Osteoblast (primary cell): ENCODE results near the gene CRLF1. TPM values are rescaled to one million over a fixed set of nuclear protein-coding genes. Genes with fewer than 3 reads are reported as not detected.
A peak's percentile ranks its signal among the peaks of the same experiment; 100 is the strongest.

Experiments used
- DNase-seq: peaks from one replicate; pipeline ENCODE4 v3.0.0; 2011; ENCODE audit warnings: low spot score, mixed read lengths; ENCODE audit not compliant: insufficient read length; ENCODE audit errors: missing footprints
- H2AFZ ChIP-seq: 2 replicates; pipeline ENCODE4 v1.6.0; 2011; ENCODE audit warnings: mild to moderate bottlenecking, low read length
- H3K27ac ChIP-seq: 2 replicates; pipeline ENCODE4 v1.5.1; 2011; ENCODE audit warnings: mild to moderate bottlenecking, low read depth, low read length, moderate library complexity
- H3K27me3 ChIP-seq: 2 replicates; pipeline ENCODE4 v1.6.0; 2012; ENCODE audit warnings: mild to moderate bottlenecking, control low read depth, inconsistent platforms, low read length, moderate library complexity; ENCODE audit not compliant: insufficient read depth
- H3K36me3 ChIP-seq: 2 replicates; pipeline ENCODE4 v1.5.1; 2011; ENCODE audit warnings: mild to moderate bottlenecking, low read length, control low read depth, moderate library complexity; ENCODE audit not compliant: insufficient read depth
- H3K4me1 ChIP-seq: 2 replicates; pipeline ENCODE4 v1.5.1; 2011; ENCODE audit warnings: mild to moderate bottlenecking, low read length, control low read depth, moderate library complexity; ENCODE audit not compliant: insufficient read depth
- H3K4me2 ChIP-seq: 2 replicates; pipeline ENCODE4 v1.6.0; 2011; ENCODE audit warnings: mild to moderate bottlenecking, low read length; ENCODE audit not compliant: insufficient read depth
- H3K4me3 ChIP-seq: fragments of 200-600 bp; sonication (generic); 3 replicates; pipeline ENCODE4 v1.5.1; 2012; ENCODE audit warnings: mild to moderate bottlenecking, low read length, inconsistent platforms; ENCODE audit not compliant: insufficient read depth
- H3K79me2 ChIP-seq: 2 replicates; pipeline ENCODE4 v1.6.0; 2012; ENCODE audit warnings: mild to moderate bottlenecking, low read length, control low read depth, inconsistent platforms; ENCODE audit not compliant: insufficient read depth
- H3K9me3 ChIP-seq: 2 replicates; pipeline ENCODE4 v1.5.1; 2011; ENCODE audit warnings: low read depth, low read length, control low read depth
- H4K20me1 ChIP-seq: 2 replicates; pipeline ENCODE4 v1.6.0; 2012; ENCODE audit warnings: mild to moderate bottlenecking, low read length, control low read depth; ENCODE audit not compliant: insufficient read depth
- CTCF ChIP-seq: IDR thresholded peaks from 2 replicates; pipeline ENCODE4 v1.5.1; 2011; ENCODE audit warnings: mild to moderate bottlenecking, low read depth, low read length, moderate library complexity; ENCODE audit errors: extremely low read depth
- total RNA-seq: library from RNA; depleted of rRNA; stranded (reverse); fragments of >200 nt; gene quantifications from 2 replicates; pipeline ENCODE4 v1.2.3, GENCODE V29; 2012

Gene CRLF1
- total RNA-seq, 1 donor = 6.9 TPM

DNA sequence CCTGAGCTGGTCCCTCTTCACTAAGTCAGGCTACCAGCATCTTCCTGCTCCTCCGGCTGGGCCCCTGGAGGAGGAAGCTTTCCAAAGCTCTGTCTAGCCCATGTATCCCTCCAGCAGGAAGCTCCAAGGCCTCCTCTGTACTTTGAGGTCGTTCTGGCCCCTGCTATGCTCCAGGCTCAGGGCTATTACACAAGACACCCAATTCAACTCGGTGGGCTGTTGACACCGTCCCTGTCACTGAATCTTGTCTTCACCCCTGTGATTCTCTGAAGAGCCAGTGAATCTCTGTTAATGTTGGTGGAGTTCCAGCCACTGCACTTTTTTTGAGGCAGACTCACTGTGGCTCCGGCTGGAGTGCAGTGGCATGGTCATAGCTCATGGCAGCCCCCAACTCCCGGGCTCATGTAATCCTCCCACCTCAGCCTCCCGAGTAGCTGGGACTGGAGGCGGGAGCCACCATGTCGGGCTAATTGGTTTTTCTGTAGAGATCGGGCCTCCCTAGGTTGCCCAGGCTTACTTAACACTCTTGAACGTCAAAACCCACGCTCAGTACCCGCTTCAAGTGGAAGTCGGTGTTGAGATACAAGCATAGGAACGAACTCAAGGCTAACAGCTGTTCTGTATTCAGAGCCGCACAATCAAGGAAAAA lies 18.5 kb downstream of the CRLF1 start:
- Histone ChIP-seq H2AFZ (peak overlapping the region; percentile 92), H3K27me3 (no peaks in the 10 kb centered on the region), H4K20me1 (peaks cover 3% of the 10 kb centered on the region), H3K79me2 (no peaks in the 10 kb centered on the region), H3K4me1 (peaks cover 16% of the 10 kb centered on the region), H3K4me2 (peak overlapping the region; percentile 98), H3K9me3 (no peaks in the 10 kb centered on the region), H3K36me3 (peaks cover 3% of the 10 kb centered on the region), H3K4me3 (peak overlapping the region; percentile 91), H3K27ac (peak overlapping the region; percentile 50)
- DNase-seq = peak; percentile 75
- no peak for TF ChIP-seq CTCF

GRCh38 chr19:18587561-18587960 lies 19.0 kb downstream of the CRLF1 start:
- Histone ChIP-seq H3K27ac (no peak overlapping the region), H3K4me1 (peaks cover 16% of the 10 kb centered on the region), H3K4me3 (no peak overlapping the region), H2AFZ (no peak overlapping the region), H4K20me1 (peaks cover 3% of the 10 kb centered on the region), H3K27me3 (no peaks in the 10 kb centered on the region), H3K79me2 (no peaks in the 10 kb centered on the region), H3K36me3 (peaks cover 3% of the 10 kb centered on the region), H3K4me2 (peak overlapping the region; percentile 98), H3K9me3 (no peaks in the 10 kb centered on the region)
- TF ChIP-seq CTCF = no peak
- DNase-seq = no peak

- Histone ChIP-seq H3K4me3 (no peak overlapping the region), H3K27me3 (no peaks in the 10 kb centered on the region), H3K27ac (no peak overlapping the region), H3K4me1 (peaks cover 16% of the 10 kb centered on the region), H3K79me2 (no peaks in the 10 kb centered on the region), H2AFZ (peak overlapping the region; percentile 47), H4K20me1 (peaks cover 3% of the 10 kb centered on the region), H3K4me2 (no peak overlapping the region), H3K9me3 (no peaks in the 10 kb centered on the region), H3K36me3 (peaks cover 3% of the 10 kb centered on the region)
- DNase-seq = no peak
- TF ChIP-seq CTCF = peak; percentile 10
These were observed 20.3 kb downstream of the CRLF1 start for GRCh38 chr19:18586306-18586705.

DNA sequence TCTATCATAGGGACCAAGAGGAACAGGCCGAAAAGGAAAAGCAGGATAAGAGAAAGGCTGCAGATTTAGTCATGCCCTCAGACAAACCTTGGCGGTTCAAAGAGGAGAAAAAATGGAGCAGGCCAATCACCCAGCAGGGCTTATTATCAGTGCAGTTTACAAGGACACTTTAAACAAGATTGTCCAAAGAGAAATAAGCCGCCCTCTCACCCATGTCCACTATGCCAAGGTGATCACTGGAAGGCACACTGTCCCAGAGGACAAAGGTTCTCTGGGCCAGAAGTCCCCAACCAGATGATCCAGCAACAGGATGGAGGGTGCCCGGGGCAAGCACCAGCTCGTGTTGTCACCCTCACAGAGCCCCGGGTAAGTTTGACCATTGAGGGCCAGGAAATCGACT lies 26.3 kb downstream of the CRLF1 start:
- H3K27me3 ChIP-seq = no peaks in the 10 kb centered on the region
- H3K9me3 ChIP-seq = no peaks in the 10 kb centered on the region
- DNase-seq = no peak
- no peaks in the 10 kb centered on the region for H3K79me2 ChIP-seq
- no peak overlapping the region for H3K4me3 ChIP-seq
- H3K27ac ChIP-seq = no peak overlapping the region
- peaks cover under 1% of the 10 kb centered on the region for H4K20me1 ChIP-seq
- no peaks in the 10 kb centered on the region for H3K4me1 ChIP-seq
- peaks cover 19% of the 10 kb centered on the region for H3K36me3 ChIP-seq
- no peak overlapping the region for H3K4me2 ChIP-seq
- H2AFZ ChIP-seq = no peak overlapping the region
- TF ChIP-seq CTCF = no peak
